Umbilical cord (tissue), 2 donors: ENCODE measurements around the gene CLASP1. TPM values are rescaled to one million over a fixed set of nuclear protein-coding genes. Genes with fewer than 3 reads are reported as not detected.
"Not testable (repeated sequence)": the region's sequence is repeated elsewhere in the genome, so short reads cannot be mapped to it uniquely, and the experiment has no call there.

Experiments
- DNase-seq: peaks from one replicate; pipeline ENCODE4 v3.0.0-alpha.2; 2015; ENCODE audit warnings: low spot score
- total RNA-seq: library from RNA; depleted of rRNA; stranded (reverse); fragments of >200 nt; gene quantifications from one replicate; pipeline ENCODE4 v1.2.3, GENCODE V29; 2014; ENCODE audit warnings: low replicate concordance; ENCODE audit not compliant: insufficient read depth

The CLASP1 gene
- total RNA-seq, 1 donor from 2014 or later: 38.8 TPM

DNA sequence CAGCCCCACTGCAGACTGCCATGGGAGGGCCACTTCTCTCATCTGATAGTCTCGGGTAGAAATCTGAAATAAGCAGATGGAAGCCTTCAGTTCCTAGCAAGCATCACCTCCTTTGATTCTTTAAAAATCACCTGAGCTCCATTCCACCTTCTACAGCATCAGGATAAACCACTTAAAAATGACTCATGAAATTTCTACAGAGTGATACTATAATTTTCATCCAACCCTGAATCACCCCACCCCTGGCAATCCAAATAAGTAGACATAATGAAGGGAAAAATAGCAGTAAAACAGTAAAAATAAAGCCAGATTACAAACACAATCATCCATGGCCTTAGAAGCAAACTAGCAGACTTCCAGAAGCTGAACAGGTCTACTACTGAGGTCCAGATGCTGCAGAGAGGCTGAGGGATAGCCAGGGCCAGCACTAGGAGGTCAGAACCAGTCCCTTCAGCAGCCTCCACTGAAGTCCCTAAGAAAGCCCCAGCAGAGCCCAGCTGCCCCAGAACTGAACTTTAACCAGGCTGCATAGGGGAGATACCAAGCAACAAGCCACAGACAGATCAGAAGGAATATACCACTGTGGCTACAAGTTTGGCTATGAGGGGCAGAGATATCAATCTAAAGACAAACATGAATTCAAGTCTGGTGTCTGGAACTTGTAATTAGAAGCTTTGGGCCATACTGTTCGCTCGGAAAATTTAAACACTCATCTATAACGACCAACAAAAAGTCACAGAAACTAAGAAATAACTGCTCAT, 173.3 kb downstream of the CLASP1 start:
- no peak for DNase-seq

GRCh38 chr2:121473512-121473911, 175.8 kb downstream of the CLASP1 start:
- DNase-seq: peak; percentile 57

GRCh38 chr2:121472470-121472993, 176.7 kb downstream of the CLASP1 start:
- DNase-seq: no peak

DNA sequence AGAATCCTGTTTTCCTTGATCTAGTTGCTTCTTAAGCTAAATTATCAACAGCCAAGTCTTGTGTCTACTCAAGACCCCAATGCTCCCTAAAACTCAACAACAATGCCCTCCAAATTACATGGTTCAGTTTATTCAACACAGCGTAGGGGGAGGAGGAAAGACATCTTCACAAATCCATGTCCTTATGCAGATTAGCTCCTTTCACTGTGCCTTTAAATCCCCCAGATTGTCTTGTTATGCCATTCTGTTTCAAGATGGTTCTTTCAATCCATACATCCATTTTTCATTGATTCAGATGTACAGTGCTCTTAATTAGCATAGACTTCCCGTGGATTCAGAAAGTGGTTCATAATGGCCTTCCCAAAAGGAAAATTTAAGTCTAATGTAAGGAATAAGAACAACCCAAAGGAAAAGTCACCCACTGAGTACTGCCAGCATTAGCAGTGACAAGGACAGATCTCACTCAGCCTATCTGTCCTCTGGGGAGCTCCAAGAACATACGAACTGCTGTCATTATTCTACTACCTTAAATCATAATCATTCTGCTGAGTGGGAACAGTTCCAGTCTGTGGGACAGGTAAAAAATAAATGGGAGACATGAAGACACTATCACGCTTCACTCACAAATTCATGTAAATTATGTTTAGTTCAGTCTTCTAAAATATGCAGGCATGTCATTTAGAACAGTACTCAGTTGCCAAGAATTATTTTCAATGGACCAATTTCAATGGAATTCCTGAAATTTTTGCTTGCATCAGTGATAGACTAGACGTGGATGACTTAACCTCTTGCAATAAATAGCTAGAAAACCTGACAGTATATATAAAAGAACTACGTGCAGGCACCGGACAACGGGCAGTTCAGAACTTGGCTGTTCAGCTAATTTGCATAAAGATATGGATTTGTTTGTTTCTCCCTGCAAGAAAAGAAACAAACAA, 177.5 kb downstream of the CLASP1 start:
- DNase-seq: no peak

- DNase-seq: no peak
These were observed 178.3 kb downstream of the CLASP1 start for GRCh38 chr2:121470917-121471316.

- DNase-seq: no peak
These were observed 179.9 kb downstream of the CLASP1 start for GRCh38 chr2:121469356-121469755.

DNA sequence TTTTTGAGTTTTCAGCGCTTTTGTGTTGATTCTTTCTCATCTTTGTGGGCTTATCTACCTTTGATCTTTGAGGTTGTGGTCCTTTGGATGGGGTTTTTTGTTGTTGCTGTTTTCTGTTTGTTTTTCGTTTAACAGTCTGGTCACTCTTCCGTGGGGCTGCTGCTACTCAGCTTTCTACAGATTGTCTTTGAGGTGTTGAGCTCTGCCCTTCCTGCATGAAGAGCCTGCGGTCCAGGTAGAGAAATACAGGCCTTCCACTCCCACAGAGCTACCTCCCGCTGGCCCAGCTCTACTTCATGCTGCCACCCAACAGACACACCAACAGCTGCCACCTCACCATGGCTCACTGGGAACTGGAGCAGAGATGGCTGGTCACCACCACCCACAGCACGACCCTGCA, 180.3 kb downstream of the CLASP1 start:
- DNase-seq: no peak

GRCh38 chr2:121459291-121459690, 190.0 kb downstream of the CLASP1 start:
- peak; percentile 62 for DNase-seq

DNA sequence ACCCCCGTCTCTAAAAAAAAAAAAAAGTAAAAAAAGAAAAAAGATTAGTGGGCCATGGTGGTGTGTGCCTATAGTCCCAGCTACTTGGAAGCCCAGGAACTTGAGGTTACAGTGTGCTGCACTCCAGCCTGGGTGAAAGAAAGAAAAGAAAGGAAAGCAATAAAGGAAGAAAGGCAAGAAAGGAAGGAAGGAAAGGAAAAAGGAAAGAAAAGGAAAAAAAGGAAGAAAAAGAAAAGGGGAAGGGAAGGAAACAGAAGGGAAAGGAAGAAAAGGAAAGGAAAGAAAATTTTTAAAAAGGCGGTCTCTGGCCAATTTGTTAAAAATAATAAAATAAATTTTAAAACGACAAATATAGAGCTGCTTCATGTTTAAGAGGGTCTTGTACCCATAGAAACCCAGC, 192.9 kb downstream of the CLASP1 start:
- no peak for DNase-seq

GRCh38 chr2:121455446-121455845, 193.8 kb downstream of the CLASP1 start:
- DNase-seq: peak; percentile 88

- DNase-seq: no peak
These were observed 194.6 kb downstream of the CLASP1 start for GRCh38 chr2:121454549-121455090.

GRCh38 chr2:121451398-121451797, 197.9 kb downstream of the CLASP1 start:
- DNase-seq: no peak

DNA sequence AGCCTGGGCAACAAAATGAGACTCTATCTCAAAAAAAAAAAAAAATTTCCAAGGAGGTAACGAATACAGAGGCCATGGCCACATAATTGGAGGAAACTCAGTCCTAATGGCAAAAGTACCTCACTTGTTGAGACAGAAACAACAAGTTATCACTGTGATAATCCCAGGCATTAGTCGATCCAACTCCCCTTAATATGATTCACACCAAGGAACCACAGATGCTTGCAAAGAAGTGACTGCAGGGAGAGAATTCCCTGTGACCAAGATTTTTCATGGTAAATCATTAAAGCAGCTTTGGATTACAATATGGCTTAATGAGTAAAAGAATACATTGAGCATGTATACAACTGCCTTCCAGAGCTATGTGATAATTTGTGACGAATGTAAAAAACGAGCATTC, 199.0 kb downstream of the CLASP1 start:
- no peak for DNase-seq

- DNase-seq: no peak
These were observed 202.5 kb downstream of the CLASP1 start for GRCh38 chr2:121446647-121447241.

GRCh38 chr2:121442889-121443288, 206.4 kb downstream of the CLASP1 start:
- DNase-seq: no peak

- DNase-seq: not testable (repeated sequence)
These were observed 211.0 kb downstream of the CLASP1 start for GRCh38 chr2:121438290-121438689.

GRCh38 chr2:121436918-121437317, 212.3 kb downstream of the CLASP1 start:
- DNase-seq: no peak

DNA sequence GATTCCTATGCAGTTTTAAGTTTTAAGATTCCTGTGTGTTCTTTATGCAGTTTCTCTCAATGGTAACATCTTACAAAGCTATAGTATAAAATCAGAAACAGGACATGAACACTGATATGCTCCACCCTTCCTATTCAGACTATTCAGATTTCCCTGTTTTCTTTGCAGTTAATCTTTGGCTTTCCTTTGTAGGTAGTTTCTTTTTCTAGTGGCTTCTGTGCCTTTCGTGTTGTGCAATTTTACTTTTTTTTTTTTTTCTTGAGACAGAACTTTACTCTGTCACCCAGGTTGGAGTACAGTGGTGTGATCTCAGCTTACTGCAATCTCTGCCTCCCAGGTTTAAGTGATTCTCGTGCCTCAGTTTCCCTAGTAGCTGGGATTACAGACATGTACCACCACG, 213.5 kb downstream of the CLASP1 start:
- no peak for DNase-seq

GRCh38 chr2:121431214-121431613, 218.0 kb downstream of the CLASP1 start:
- no peak for DNase-seq

DNA sequence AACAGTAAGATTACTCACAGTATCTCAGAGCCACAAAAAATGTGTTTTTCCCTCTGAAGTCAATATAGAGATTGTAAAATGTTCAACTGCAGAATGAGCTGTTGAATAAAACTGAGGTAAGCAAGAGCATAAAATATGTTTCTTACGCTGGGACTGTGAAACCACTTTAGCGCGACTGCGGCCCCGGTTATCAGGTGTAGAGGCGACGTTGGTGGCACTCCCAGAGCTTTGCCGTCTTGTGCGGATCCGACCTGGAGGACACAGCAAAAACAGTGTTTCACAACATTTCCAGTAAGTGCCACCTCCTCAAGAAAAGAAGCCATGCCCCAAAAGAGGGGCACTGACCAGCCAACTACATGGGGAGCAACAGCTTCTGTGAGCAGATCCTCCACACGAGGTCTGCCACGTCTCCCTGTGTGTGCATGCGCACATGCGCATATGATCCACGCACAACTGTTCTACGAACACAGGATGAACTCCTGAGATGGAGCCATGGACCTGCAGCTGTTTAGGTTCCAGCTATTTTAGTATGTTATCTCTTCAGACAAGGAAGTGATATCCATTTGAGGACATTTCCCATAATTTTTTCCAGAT, 219.2 kb downstream of the CLASP1 start:
- DNase-seq: no peak
